K562 (cell line): ENCODE data around the gene IRX6. TPM values are rescaled to one million over a fixed set of nuclear protein-coding genes. Genes with fewer than 3 reads are reported as not detected.

Experiments
- ATAC-seq: fragments of 200-7000 bp; cut with Tn5 transposase; 3 replicates; pipeline ENCODE4 v1.9.1; 2020; ENCODE audit warnings: moderate library complexity
- BruUV-seq: library from RNA; stranded (reverse); fragments of 400-500 nt; replicated peaks from 2 replicates; lab custom pipeline; 2021; lab: Mats Ljungman, UMichigan
- CTCF ChIA-PET: fragments of 300-600 bp; formaldehyde crosslinking; extraction: SDS; loops from one replicate; lab custom pipeline; 2021; ENCODE audit warnings: low intra/inter-chr PET ratio; lab: Yijun Ruan, JAX
- POLR2A ChIA-PET: fragments of 300-600, 350-650 bp; sonication (Branson Sonifier 250); formaldehyde crosslinking; extraction: SDS; loops from one replicate; lab custom pipeline; 2021; ENCODE audit warnings: antibody characterized with exemption, inconsistent platforms; lab: Yijun Ruan, JAX
- DNase-seq, 4 experiments: peaks; one replicate each; pipeline versions ENCODE4 v3.0.0 to v3.0.0-alpha.2; 2011 to 2018; ENCODE audit warnings: low spot score in 3 of 4, mixed read lengths in 3 of 4; ENCODE audit errors: extremely low read depth in 1 of 4
- FAIRE-seq: peaks from 2 replicates; lab custom pipeline; 2011; peaks lifted over from hg19 to GRCh38; lab: Jason Lieb, UNC
- H2AFZ ChIP-seq: 2 replicates; pipeline ENCODE4 v1.6.0; 2011; ENCODE audit warnings: low read depth, low read length, control low read depth, inconsistent platforms
- H3K27ac ChIP-seq: fragments of 200-600 bp; 3 replicates; pipeline ENCODE4 v1.8.0; 2011; ENCODE audit warnings: low read depth, mild to moderate bottlenecking, control low read depth, inconsistent platforms, low read length, moderate library complexity, mixed read lengths; ENCODE audit errors: extremely low read depth
- H3K27me3 ChIP-seq, 2 experiments: fragments of 300-600 bp in 1 of 2; 2 replicates in 1 of 2; 3 replicates in 1 of 2; pipeline versions ENCODE4 v1.6.0 to v1.8.0; 2011; ENCODE audit warnings: inconsistent platforms in 2 of 2, low read length in 2 of 2, mild to moderate bottlenecking in 1 of 2, mixed read lengths in 1 of 2, moderate library complexity in 1 of 2; ENCODE audit not compliant: control insufficient read depth in 2 of 2, insufficient read depth in 2 of 2
- H3K36me3 ChIP-seq: fragments of 300-600 bp; 3 replicates; pipeline ENCODE4 v1.8.0; 2011; ENCODE audit warnings: mild to moderate bottlenecking, low read length, inconsistent platforms; ENCODE audit not compliant: control insufficient read depth, insufficient read depth
- H3K4me1 ChIP-seq, 2 experiments: fragments of 200-600 bp in 1 of 2; replicated peaks in 1 of 2; 2 replicates in 1 of 2; 3 replicates in 1 of 2; pipeline versions ENCODE4 v1.5.1 to v1.8.0; 2011; ENCODE audit warnings: inconsistent platforms in 2 of 2, low read length in 2 of 2, mild to moderate bottlenecking in 1 of 2, mixed read lengths in 1 of 2, moderate library complexity in 1 of 2; ENCODE audit not compliant: control insufficient read depth in 2 of 2, insufficient read depth in 2 of 2
- H3K4me2 ChIP-seq: 2 replicates; pipeline ENCODE4 v1.6.1; 2011; ENCODE audit warnings: low read length, control low read depth, inconsistent platforms, mixed read lengths; ENCODE audit not compliant: insufficient read depth
- H3K4me3 ChIP-seq: fragments of 200-600 bp; sonication (generic), shearing (Covaris generic); 2 replicates; pipeline ENCODE4 v1.5.1; 2016; ENCODE audit warnings: control low read depth, inconsistent platforms
- H3K79me2 ChIP-seq: fragments of 200-600 bp; 3 replicates; pipeline ENCODE4 v1.8.0; 2011; ENCODE audit warnings: low read length, inconsistent platforms; ENCODE audit not compliant: control insufficient read depth, insufficient read depth
- H3K9ac ChIP-seq, 2 experiments: 2 replicates each; pipeline versions ENCODE4 v1.6.0 to v1.6.1; 2011; ENCODE audit warnings: low read depth in 2 of 2, low read length in 2 of 2, control low read depth in 1 of 2, inconsistent platforms in 1 of 2, mild to moderate bottlenecking in 1 of 2, mixed read lengths in 1 of 2; ENCODE audit not compliant: insufficient read depth in 1 of 2
- H3K9me1 ChIP-seq: one replicate; pipeline ENCODE4 v1.6.0; 2011; ENCODE audit warnings: inconsistent platforms, mild to moderate bottlenecking, low read length, moderate library complexity; ENCODE audit not compliant: control insufficient read depth, insufficient read depth
- H3K9me3 ChIP-seq: replicated peaks from 2 replicates; pipeline ENCODE4 v1.5.1; 2011; ENCODE audit warnings: low read depth, low read length, inconsistent platforms; ENCODE audit not compliant: control insufficient read depth, insufficient read depth
- H4K20me1 ChIP-seq: replicated peaks from 2 replicates; pipeline ENCODE4 v1.6.1; 2011; ENCODE audit warnings: low read length, inconsistent platforms, mixed read lengths; ENCODE audit not compliant: control insufficient read depth, insufficient read depth
- CSDE1 ChIP-seq, 2 experiments: fragments of 450-650 bp; IDR thresholded peaks; 2 replicates each; pipeline ENCODE4 v1.6.1; 2016; ENCODE audit warnings: mild to moderate bottlenecking in 1 of 2
- EP400 ChIP-seq: fragments of 450-650 bp; IDR thresholded peaks from 2 replicates; pipeline ENCODE4 v1.6.1; 2017; ENCODE audit warnings: antibody characterized with exemption, mild to moderate bottlenecking, moderate library complexity
- PHB ChIP-seq: fragments of 250-450 bp; sonication (Bioruptor Pico); IDR thresholded peaks from 2 replicates; pipeline ENCODE4 v1.5.0; 2021
- PHB2 ChIP-seq: fragments of 450-650 bp; IDR thresholded peaks from 2 replicates; pipeline ENCODE4 v1.6.1; 2017; ENCODE audit warnings: low read depth
- POLR2A ChIP-seq: fragments of 450-650 bp; conservative IDR thresholded peaks from 2 replicates; pipeline ENCODE4 v1.6.1; 2016
- POLR2H ChIP-seq: IDR thresholded peaks from 2 replicates; pipeline ENCODE4 v1.6.1; 2016; ENCODE audit warnings: missing genetic modification characterization, low read depth, mild to moderate bottlenecking, control low read depth, missing compliant biosample characterization, moderate library complexity
- SMAD4 ChIP-seq: fragments of 250-450 bp; sonication (Bioruptor Pico); conservative IDR thresholded peaks from 2 replicates; pipeline ENCODE4 v1.8.0; 2021; ENCODE audit warnings: inconsistent platforms, mild to moderate bottlenecking, moderate library complexity
- STAG1 ChIP-seq: sonication (generic); formaldehyde crosslinking; IDR thresholded peaks from 2 replicates; pipeline ENCODE4 v1.5.0; 2020; ENCODE audit warnings: missing genetic modification reagents, borderline replicate concordance
- TCF3 ChIP-seq: sonication (generic); formaldehyde crosslinking; IDR thresholded peaks from 2 replicates; pipeline ENCODE4 v1.4.0; 2020; ENCODE audit warnings: mild to moderate bottlenecking, missing genetic modification reagents
- ZNF124 ChIP-seq: sonication (generic); formaldehyde crosslinking; IDR thresholded peaks from 2 replicates; pipeline ENCODE4 v1.8.1; 2022; ENCODE audit warnings: missing genetic modification reagents
- ZNF232 ChIP-seq: sonication (generic); formaldehyde crosslinking; IDR thresholded peaks from 2 replicates; pipeline ENCODE4 v1.8.0; 2022; ENCODE audit warnings: mild to moderate bottlenecking, missing genetic modification reagents
- ZNF239 ChIP-seq: fragments of 250-450 bp; sonication (Bioruptor Pico); IDR thresholded peaks from 2 replicates; pipeline ENCODE4 v1.4.0; 2020; ENCODE audit warnings: mild to moderate bottlenecking
- ZNF445 ChIP-seq: fragments of 250-450 bp; sonication (Bioruptor Pico); IDR thresholded peaks from 2 replicates; pipeline ENCODE4 v1.4.0; 2020; ENCODE audit warnings: low read depth, mild to moderate bottlenecking, moderate library complexity
- ZNF764 ChIP-seq: fragments of 250-450 bp; sonication (Bioruptor Pico); IDR thresholded peaks from 2 replicates; pipeline ENCODE4 v1.4.0; 2020; ENCODE audit warnings: low read depth, mild to moderate bottlenecking, moderate library complexity
- WGBS: fragments of 100-300 bp; shearing (Covaris generic); methylation state at CpG from one replicate; pipeline ENCODE4 v1.1.6; 2016; ENCODE audit warnings: low coverage, mixed read lengths; ENCODE audit not compliant: insufficient coverage; ENCODE audit errors: missing lambda C conversion rate; 5-methylcytosine and 5-hydroxymethylcytosine counted together
- in situ Hi-C: fragments of 300-500 bp; cut with MboI; formaldehyde crosslinking; loops from 4 replicates; pipeline ENCODE4 v1.15.0; 2018; ENCODE audit warnings: inconsistent platforms, mixed read lengths
- intact Hi-C: fragments of 100-400 bp; cut with micrococcal nuclease; formaldehyde crosslinking; loops from 2 replicates; pipeline ENCODE4 v1.14.2; 2022
- polyA plus RNA-seq, 8 experiments: library from polyadenylated mRNA; depleted of rRNA in 4 of 8; stranded (reverse) in 5 of 8; unstranded in 3 of 8; fragments of >200 nt; fragmentation: Nextera tagmentation in 2 of 8; fragmentation: Illumina TruSeq in 1 of 8; extraction: Ambion mirVana in 2 of 8; extraction: Trizol in 1 of 8; gene quantifications; 2 replicates each; pipeline versions ENCODE4 v1.2.1 to v1.2.3, GENCODE V29; 2011 to 2014; ENCODE audit warnings: inconsistent platforms in 1 of 8, missing spikeins in 1 of 8
- total RNA-seq, 7 experiments: library from RNA; depleted of rRNA in 6 of 7; stranded (reverse); fragments of >200 nt in 6 of 7; fragmentation: Illumina TruSeq in 2 of 7; extraction: Trizol in 2 of 7; gene quantifications; 2 replicates each; pipeline versions ENCODE4 v1.2.1 to v1.2.3, GENCODE V29; 2011 to 2021; ENCODE audit warnings: low replicate concordance in 1 of 7
- TF ChIP-seq, protein P1 (sequence below): fragments of 250-450 bp; sonication (Bioruptor Pico); IDR thresholded peaks from 2 replicates; pipeline ENCODE4 v1.5.0; 2021; ENCODE audit warnings: mild to moderate bottlenecking, moderate library complexity

The IRX6 gene
- total and polyA plus RNA-seq, 9 of the 15 experiments (the other 6 are each of a cell fraction or from before 2014, with no cell fraction given) = 0.07 to 0.29 (median 0.14) TPM; not detected in 4

DNA sequence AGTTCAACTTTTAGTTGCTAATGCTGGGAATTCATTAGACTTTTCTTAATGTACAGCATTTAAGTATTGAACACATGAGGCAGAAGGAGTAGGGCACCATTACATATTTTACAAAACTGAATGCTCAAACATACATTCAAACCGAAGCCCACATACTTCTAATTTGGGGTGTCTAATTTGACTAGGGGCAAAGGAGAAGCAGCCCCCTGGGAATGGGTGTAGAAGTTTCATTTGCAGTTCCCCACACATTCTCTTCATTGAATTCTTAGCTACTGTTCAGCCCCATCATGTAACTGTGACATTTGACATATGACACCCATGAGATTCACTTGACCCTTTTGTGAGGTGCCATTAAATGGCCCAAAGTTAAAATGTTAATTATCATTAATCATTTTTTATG lies 16.4 kb downstream of the IRX6 start (continued):
- no peak for TF ChIP-seq ZNF232

DNA sequence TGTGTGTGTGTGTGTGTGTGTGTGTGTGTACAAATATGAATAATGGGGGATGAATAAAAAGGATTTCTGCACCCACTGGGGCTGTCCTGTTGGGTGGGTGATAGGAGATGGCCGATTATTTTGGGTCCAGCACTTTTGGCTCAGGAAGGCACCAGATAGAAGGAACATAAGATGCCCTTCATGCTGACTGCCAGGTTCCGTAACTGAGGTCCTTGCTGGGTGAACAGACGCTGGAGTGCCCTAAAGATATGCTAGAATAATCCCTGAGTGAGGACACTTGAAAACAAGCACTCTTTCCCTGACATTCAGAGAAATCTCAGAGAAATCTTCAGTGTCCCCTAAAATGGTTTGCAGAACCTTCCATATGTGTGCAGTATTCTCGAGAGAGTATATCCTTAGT lies 17.7 kb downstream of the IRX6 start:
- Histone ChIP-seq H3K27me3 (no peaks in the 10 kb centered on the region; a peak in 1 of 5 replicates), H3K4me1 (no peaks in the 10 kb centered on the region), H3K9me1 (no peaks in the 10 kb centered on the region), H3K4me3 (no peak overlapping the region), H3K36me3 (no peaks in the 10 kb centered on the region), H4K20me1 (no peaks in the 10 kb centered on the region), H3K4me2 (no peak overlapping the region), H3K79me2 (no peaks in the 10 kb centered on the region), H3K27ac (no peak overlapping the region), H3K9me3 (no peaks in the 10 kb centered on the region), H3K9ac (no peak overlapping the region), H2AFZ (no peak overlapping the region)
- in situ Hi-C loops = no loop called here
- WGBS = 0% methylated on average over 4 of the region's 4 CpGs
- intact Hi-C loops = no loop called here
- BruUV-seq = no TSS peak
- ATAC-seq (no peak), FAIRE-seq (no peak), DNase-seq (no peak)
- POLR2A ChIA-PET = no interaction called here
- TF ChIP-seq POLR2H (no peak), STAG1 (CRISPR knock-in tag) (no peak), ZNF445 (CRISPR knock-in tag) (no peak), ZNF764 (no peak), PHB2 (no peak), EP400 (no peak), TCF3 (CRISPR knock-in tag) (no peak), CSDE1 (IDR thresholded peaks at IDR 0.05) (no peak), POLR2A (no peak), ZNF239 (CRISPR knock-in tag) (no peak), ZNF124 (no peak), SMAD4 (CRISPR knock-in tag) (no peak), PHB (CRISPR knock-in tag) (no peak)
- TF ChIP-seq, protein P1, sequence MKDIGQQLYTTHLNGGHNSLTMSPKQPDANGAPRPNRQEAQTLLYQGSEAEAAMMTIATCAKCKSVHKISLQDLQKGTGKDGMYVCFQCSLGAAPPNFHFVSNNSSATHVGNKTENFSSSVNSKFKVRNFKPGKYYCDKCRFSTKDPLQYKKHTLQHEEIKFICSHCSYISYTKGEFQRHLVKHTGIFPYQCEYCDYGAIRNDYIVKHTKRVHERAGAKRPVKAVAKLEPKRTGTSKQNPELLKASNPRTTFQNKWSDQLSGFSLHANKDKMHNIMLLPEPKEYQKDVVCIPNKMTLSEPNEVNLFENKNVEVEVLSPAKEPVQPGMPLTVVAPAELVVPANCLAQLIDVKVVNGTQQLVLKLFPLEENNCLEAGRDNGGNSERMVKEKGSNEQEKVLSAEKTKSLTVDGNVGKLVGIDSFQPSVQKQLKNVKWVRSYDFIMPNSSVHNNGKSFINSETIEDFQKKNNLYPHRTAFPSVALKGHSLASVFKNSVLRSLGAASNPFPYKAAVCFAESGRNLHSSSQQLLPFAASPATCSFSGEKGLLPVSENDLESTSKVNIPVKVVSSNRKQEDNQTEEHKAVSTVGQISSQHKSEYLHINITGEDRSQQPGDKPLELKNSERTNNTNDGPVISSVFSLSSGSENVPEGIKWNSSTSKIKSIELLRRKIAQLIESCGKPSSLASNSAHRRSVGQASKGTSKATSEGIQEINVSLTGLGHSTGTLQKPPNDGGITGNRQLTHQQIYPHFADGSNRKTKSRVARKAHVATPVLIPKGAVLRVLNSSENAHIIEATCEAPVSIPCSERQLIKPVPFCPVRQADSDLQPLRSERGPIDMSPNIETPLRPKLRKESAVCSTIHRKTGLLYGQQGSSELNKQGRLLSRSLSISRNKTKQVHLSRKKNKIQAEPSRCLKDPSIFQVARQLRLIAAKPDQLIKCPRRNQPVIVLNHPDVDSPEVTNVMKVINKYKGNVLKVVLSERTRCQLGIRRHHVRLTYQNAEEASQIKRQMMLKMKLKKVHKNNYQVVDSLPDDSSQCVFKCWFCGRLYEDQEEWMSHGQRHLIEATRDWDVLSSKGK (CRISPR knock-in tag) = no peak
- CTCF ChIA-PET = no interaction called here
